DOHH2 (cell line): ENCODE data around the gene TYK2.

Source experiments
- H3F3A ChIP-seq: fragments of 200-600 bp; sonication (generic), shearing (Covaris generic); 2 replicates; pipeline ENCODE4 v1.6.0; 2016; ENCODE audit warnings: antibody characterized with exemption, mild to moderate bottlenecking; ENCODE audit not compliant: control insufficient read depth, insufficient read depth
- H3K27ac ChIP-seq: fragments of 200-600 bp; sonication (generic); 2 replicates; pipeline ENCODE4 v1.5.1; 2014; ENCODE audit warnings: low read depth, mild to moderate bottlenecking, low read length, moderate library complexity
- H3K27me3 ChIP-seq: fragments of 200-600 bp; sonication (generic); 2 replicates; pipeline ENCODE4 v1.6.1; 2014; ENCODE audit warnings: mild to moderate bottlenecking, low read length, mixed read lengths; ENCODE audit not compliant: control insufficient read depth
- H3K36me3 ChIP-seq: fragments of 200-600 bp; sonication (generic); 2 replicates; pipeline ENCODE4 v1.6.1; 2014; ENCODE audit warnings: mild to moderate bottlenecking, low read length, moderate library complexity, mixed read lengths; ENCODE audit not compliant: control insufficient read depth
- H3K4me1 ChIP-seq: fragments of 200-600 bp; sonication (generic); 2 replicates; pipeline ENCODE4 v1.6.1; 2014; ENCODE audit warnings: mild to moderate bottlenecking, low read length, mixed read lengths; ENCODE audit not compliant: control insufficient read depth
- H3K4me2 ChIP-seq: fragments of 200-600 bp; sonication (generic); 2 replicates; pipeline ENCODE4 v1.6.0; 2014; ENCODE audit warnings: mild to moderate bottlenecking, low read length, moderate library complexity
- H3K4me3 ChIP-seq: fragments of 200-600 bp; sonication (generic); 2 replicates; pipeline ENCODE4 v1.5.1; 2014; ENCODE audit warnings: mild to moderate bottlenecking, low read length, mixed read lengths
- H3K79me2 ChIP-seq: fragments of 200-600 bp; sonication (generic); 2 replicates; pipeline ENCODE4 v1.6.1; 2014; ENCODE audit warnings: mild to moderate bottlenecking, low read length, mixed read lengths; ENCODE audit not compliant: control insufficient read depth
- H3K9me2 ChIP-seq: fragments of 200-600 bp; sonication (generic); replicated peaks from 2 replicates; pipeline ENCODE4 v1.6.1; 2014; ENCODE audit warnings: mild to moderate bottlenecking, low read length, mixed read lengths; ENCODE audit not compliant: control insufficient read depth
- H3K9me3 ChIP-seq: fragments of 200-600 bp; sonication (generic); 2 replicates; pipeline ENCODE4 v1.6.1; 2014; ENCODE audit warnings: antibody characterized with exemption, low read length, mixed read lengths; ENCODE audit not compliant: control insufficient read depth, insufficient read depth
- H4K20me1 ChIP-seq: fragments of 200-600 bp; sonication (generic); 2 replicates; pipeline ENCODE4 v1.6.0; 2014; ENCODE audit warnings: low read depth, mild to moderate bottlenecking, antibody characterized with exemption, low read length, moderate library complexity; ENCODE audit not compliant: control insufficient read depth, insufficient read depth
- CTCF ChIP-seq: fragments of 200-600 bp; sonication (generic); IDR thresholded peaks from one replicate; pipeline ENCODE4 v1.5.1; 2014; ENCODE audit warnings: antibody characterized with exemption, mild to moderate bottlenecking, low read depth, low read length; ENCODE audit not compliant: poor library complexity, severe bottlenecking
- EZH2phosphoT487 ChIP-seq: fragments of 200-600 bp; sonication (generic); IDR thresholded peaks from 2 replicates; pipeline ENCODE4 v1.6.1; 2017; ENCODE audit warnings: borderline replicate concordance, mild to moderate bottlenecking, antibody characterized with exemption, low read length, moderate library complexity, mixed read lengths

The TYK2 gene

DNA sequence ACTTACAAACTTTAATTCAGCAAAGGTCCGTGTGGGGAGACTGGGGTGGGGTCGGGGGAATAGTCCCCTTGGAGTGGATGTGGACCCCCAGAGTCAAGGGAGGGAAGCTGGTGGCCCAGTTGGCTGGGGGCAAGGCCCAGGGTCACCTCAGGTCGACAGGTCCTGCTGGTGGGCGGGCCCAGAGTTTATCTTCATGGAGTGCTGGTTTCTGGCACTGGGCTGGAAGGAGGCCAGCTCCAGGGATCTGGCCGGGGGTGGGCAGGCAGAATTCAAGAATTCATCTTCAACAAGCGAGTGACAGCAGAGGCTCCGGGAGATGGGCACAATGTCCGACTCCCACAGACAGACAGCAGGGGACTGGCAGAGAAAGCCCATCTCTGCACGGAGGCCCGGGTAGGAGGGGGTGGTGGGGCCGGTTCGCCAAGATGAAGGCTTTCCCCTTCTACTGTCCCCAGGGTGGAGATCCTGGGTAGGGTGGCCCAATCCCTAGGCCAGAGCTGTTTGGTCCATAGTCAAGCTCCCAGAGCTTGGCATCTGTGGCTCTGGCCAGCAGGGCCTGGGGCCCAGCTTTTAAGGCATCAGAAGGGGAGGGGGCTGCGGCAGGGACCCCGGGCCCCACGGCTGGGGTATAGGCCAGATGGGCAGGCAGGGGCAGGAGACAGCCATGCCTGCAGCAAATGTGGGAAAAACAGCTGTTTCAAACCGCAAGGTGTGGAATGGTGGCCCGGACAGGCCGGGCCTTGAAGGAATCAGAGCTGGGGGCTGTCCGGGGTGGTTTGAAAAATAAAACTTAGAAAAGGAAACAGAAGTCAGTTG, 63.9 kb downstream of the TYK2 start:
- Histone ChIP-seq H3K9me3 (no peaks in the 10 kb centered on the region), H3K79me2 (peaks cover 10% of the 10 kb centered on the region), H3K27me3 (no peaks in the 10 kb centered on the region), H3K4me1 (peaks cover 14% of the 10 kb centered on the region), H3F3A (peaks cover 10% of the 10 kb centered on the region), H3K4me2 (peak overlapping the region; percentile 92), H3K27ac (no peak overlapping the region), H3K4me3 (peak overlapping the region; percentile 87), H3K36me3 (peaks cover 53% of the 10 kb centered on the region), H3K9me2 (no peaks in the 10 kb centered on the region), H4K20me1 (no peaks in the 10 kb centered on the region)
- TF ChIP-seq CTCF (no peak), EZH2phosphoT487 (no peak)

DNA sequence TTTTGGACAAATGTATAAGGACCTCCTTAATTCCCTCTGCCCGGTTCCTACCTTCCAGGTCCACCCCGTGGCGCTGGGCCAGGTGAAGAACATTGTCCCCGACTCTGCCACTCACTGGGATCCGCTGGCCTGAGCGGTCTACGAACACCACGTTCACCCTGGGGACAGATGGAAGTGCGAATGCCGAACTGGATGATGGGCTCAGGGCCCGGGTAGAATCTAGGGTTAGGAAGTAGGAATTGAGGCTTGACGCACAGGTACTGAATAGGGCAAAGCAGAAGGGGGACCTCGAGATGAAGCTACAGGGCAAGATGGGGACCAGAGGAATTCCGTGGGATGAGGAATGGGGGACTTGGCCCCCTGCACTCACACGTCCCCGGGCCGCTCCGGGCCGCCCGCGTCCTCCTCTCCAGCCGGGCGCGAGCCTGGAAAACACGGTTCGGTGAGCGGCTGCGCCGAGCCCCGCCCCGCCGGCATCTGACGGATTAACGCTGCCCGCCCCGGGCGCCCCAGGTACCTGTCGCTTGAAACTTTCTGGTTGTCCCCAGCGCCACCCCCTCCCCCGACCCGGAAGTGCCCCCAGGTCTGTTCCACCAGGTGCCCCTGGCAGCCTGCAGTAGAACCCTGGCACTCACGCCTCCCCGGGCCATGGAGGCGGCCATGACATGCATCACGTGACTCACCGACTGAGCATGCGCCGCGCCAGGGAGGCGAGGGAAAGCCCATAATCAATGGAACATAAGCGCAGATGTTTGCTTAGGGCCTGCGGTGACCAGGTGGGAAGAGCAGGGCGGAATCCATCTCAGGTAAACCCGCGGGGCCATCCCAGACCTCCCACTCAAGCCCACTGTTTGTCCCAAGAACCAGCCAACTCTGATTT, 64.8 kb downstream of the TYK2 start, which contains the start of gene FDX2:
Gene FDX2, minus strand, starts transcription at position 681 of the 880 bp plus-strand sequence. Its CDS starts 19 bp downstream, at position 662.
- Histone ChIP-seq H3K27ac (no peak within 1 kb of the TSS), H3K9me2 (no peaks in the 10 kb centered on the region), H3K36me3 (peaks cover 44% of the 10 kb centered on the region), H3K4me3 (peak within 1 kb of the TSS; percentile 87), H3K4me1 (peaks cover 14% of the 10 kb centered on the region), H3F3A (peaks cover 10% of the 10 kb centered on the region), H3K9me3 (no peaks in the 10 kb centered on the region), H3K27me3 (no peaks in the 10 kb centered on the region), H4K20me1 (no peaks in the 10 kb centered on the region), H3K4me2 (peak within 1 kb of the TSS; percentile 92), H3K79me2 (peaks cover 10% of the 10 kb centered on the region)
- TF ChIP-seq EZH2phosphoT487 = no peak
- no peak for TF ChIP-seq CTCF

GRCh38 chr19:10309423-10309822, 70.9 kb downstream of the TYK2 start, which contains the start of gene ZGLP1:
Gene ZGLP1, minus strand, starts transcription at chr19:10309815.
- Histone ChIP-seq H3K4me1 (no peaks in the 10 kb centered on the region), H3K4me3 (no peak within 1 kb of the TSS), H3K9me3 (no peaks in the 10 kb centered on the region)

More at GRCh38 chr19:10309423-10309822, 70.9 kb downstream of the TYK2 start, which contains the start of gene ZGLP1:
- no peaks in the 10 kb centered on the region for H3F3A ChIP-seq
- H4K20me1 ChIP-seq = no peaks in the 10 kb centered on the region
- no peak within 1 kb of the TSS for H3K4me2 ChIP-seq
- TF ChIP-seq CTCF = no peak
- TF ChIP-seq EZH2phosphoT487 = no peak
- H3K27me3 ChIP-seq = no peaks in the 10 kb centered on the region
- H3K9me2 ChIP-seq = no peaks in the 10 kb centered on the region
- no peak within 1 kb of the TSS for H3K27ac ChIP-seq
- H3K79me2 ChIP-seq = no peaks in the 10 kb centered on the region
- H3K36me3 ChIP-seq = peaks cover 9% of the 10 kb centered on the region
